CD4-positive, alpha-beta T cell treated with Interferon alpha-2 for 1 hour (primary cell): ENCODE data around the gene H19.

ENCODE experiments used
- DNase-seq, 2 donors: peaks; one replicate each; pipeline ENCODE4 v3.0.0-alpha.2; 2020 to 2022

The H19 gene

GRCh38 chr11:1946812-1947484 lies 50.7 kb downstream of the H19 start, which contains the start of gene MRPL23:
TSS of gene MRPL23 (plus strand) at chr11:1947332. CDS start at chr11:1947363, 31 bp downstream.
- peak in 1 of 2 donors; percentile 51 for DNase-seq
